AG04449 (cell line): ENCODE measurements around the gene CARD11.

Experiments used
- CTCF ChIA-PET: fragments of 350-600 bp; formaldehyde crosslinking; extraction: SDS; loops from one replicate; lab custom pipeline; 2021; ENCODE audit warnings: antibody characterized with exemption; lab: Yijun Ruan, JAX
- POLR2A ChIA-PET: fragments of 400-600, 350-600 bp; formaldehyde crosslinking; extraction: SDS; loops from one replicate; lab custom pipeline; 2020; ENCODE audit warnings: antibody characterized with exemption, inconsistent platforms; lab: Yijun Ruan, JAX
- DNase-seq: peaks from one replicate; pipeline ENCODE4 v3.0.0-alpha.2; 2010; ENCODE audit warnings: low read depth, low spot score
- H3K4me3 ChIP-seq: 2 replicates; pipeline ENCODE4 v1.5.1; 2011; ENCODE audit warnings: low read depth, mild to moderate bottlenecking, control low read depth, low read length
- TF ChIP-seq, protein P1 (sequence below): IDR thresholded peaks from one replicate; pipeline ENCODE4 v1.5.1; 2011; ENCODE audit warnings: mild to moderate bottlenecking, moderate library complexity, low read length, control low read depth, inconsistent platforms; ENCODE audit not compliant: insufficient read depth; ENCODE audit errors: missing control alignments

Gene CARD11

DNA sequence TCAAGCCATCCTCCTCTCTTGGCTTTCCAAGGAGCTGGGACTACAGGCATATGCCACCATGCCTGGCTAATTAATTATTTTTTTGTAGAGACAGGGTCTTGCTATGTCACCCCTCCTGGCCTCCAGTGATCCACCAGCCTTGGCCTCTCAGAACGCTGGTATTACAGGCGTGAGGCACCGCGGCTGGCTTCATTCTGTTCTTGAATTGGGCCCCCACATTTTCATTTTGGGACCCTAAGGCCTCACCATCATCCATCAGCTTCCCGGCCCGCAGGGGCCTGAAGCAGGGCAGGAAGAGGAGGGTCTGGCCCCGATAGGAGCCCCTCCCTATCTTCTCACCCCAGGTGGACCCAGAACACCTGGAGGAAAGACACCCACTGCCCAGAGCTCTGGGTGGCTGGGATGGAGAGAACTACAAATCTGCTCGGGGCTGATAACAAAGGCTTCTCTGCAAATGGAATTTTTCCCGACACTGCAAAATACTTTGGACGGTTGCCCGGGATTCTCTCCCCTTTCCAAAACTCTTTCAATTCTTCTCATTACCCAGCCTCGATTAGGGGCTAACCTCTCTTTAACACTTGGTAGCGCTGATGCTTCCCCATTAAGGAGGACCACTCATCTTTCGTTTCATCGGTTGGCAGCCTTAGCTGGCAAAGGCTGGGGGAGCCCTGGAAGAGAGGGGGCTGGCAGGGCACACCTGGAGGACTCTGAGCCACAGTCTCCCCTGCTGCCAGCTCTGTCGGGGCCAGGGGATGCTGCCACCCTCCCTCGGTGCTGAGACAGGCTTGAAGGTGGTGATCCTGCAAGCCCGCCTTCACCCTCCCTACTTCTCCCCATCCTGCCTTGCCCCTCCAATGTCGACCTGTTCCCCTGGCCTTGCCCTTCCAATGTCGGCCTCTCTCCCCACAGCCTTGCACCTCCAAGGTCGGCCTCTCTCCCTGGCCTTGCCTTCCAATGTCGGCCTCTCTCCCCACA is 118.5 kb downstream of the CARD11 start:
- no peak for DNase-seq
- ChIA-PET CTCF (interaction anchor here (0.9 to 1.6 kb wide), 2 partner anchors 37 to 60 kb away, joined by 3 to 4 read pairs; no protein-coding TSS in a partner anchor), POLR2A (no interaction called here)
- no peak overlapping the region for H3K4me3 ChIP-seq
- TF ChIP-seq, protein P1, sequence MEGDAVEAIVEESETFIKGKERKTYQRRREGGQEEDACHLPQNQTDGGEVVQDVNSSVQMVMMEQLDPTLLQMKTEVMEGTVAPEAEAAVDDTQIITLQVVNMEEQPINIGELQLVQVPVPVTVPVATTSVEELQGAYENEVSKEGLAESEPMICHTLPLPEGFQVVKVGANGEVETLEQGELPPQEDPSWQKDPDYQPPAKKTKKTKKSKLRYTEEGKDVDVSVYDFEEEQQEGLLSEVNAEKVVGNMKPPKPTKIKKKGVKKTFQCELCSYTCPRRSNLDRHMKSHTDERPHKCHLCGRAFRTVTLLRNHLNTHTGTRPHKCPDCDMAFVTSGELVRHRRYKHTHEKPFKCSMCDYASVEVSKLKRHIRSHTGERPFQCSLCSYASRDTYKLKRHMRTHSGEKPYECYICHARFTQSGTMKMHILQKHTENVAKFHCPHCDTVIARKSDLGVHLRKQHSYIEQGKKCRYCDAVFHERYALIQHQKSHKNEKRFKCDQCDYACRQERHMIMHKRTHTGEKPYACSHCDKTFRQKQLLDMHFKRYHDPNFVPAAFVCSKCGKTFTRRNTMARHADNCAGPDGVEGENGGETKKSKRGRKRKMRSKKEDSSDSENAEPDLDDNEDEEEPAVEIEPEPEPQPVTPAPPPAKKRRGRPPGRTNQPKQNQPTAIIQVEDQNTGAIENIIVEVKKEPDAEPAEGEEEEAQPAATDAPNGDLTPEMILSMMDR: no peak

DNA sequence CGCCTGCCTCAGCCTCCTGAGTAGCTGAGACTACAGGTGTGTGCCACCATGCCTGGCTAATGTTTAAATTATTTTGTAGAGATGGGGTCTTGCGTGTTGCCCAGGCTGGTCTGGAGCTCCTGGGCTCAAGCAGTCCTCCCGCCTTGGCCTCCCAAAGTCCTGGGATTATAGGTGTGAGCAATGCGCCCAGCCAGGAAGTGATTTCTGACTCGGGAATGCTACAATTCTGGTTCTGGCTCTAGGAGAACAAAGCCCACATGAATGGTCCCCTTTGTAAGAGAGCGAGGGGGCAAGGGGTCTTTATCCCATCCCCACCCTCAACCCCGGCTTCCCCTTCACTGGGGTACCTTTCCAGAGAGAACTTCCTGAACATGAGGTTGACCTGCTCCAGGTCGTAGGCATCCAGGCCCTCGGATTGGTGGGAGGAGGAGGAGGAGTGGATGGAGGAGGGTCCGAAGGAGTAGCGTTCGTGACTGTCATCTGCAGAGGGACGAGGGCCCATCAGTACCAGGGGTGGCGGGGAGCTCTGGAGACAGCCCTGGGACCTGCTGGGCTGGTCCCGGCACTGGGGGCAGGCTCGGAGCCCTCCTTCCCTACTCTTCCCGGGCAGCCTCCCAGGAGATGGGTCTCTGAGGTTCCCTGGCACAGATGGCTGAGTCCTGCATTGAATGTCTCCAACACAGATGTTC is 119.6 kb downstream of the CARD11 start:
- POLR2A ChIA-PET: no interaction called here
- TF ChIP-seq, protein P1: no peak
- CTCF ChIA-PET: interaction anchor here (0.9 to 1.3 kb wide), 2 partner anchors 59 to 231 kb away, joined by 3 to 4 read pairs; no protein-coding TSS in a partner anchor
- H3K4me3 ChIP-seq: no peak overlapping the region
- DNase-seq: no peak

DNA sequence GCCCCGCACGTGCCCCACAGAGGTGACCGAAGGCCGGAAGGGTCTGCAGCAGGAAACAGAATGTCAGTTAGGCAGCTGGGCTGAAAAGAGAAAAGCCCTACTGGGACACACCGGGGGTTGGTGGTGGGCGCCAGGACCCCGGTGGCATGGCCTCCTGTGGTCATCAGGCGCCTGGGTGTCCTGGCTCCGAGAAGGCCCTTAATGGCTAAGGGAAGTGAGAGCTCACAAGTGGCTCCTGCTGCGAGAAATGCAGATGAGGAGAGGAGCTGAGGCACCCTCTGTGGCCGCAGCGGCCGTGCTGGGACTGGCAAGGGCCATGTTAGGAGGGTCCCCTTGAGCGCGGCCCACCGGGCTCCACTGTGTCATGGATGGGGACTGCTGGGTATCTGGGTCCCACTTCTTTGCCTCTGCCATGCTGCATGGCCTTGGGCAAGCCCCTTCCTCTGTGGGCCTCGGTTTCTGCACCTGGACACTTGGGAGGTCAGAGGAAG is 120.3 kb downstream of the CARD11 start:
- H3K4me3 ChIP-seq: no peak overlapping the region
- TF ChIP-seq, protein P1: no peak
- ChIA-PET POLR2A (no interaction called here), CTCF (interaction anchor here (1.3 kb wide), 1 partner anchor 231 kb away, joined by 4 read pairs; no protein-coding TSS in a partner anchor)
- no peak for DNase-seq

DNA sequence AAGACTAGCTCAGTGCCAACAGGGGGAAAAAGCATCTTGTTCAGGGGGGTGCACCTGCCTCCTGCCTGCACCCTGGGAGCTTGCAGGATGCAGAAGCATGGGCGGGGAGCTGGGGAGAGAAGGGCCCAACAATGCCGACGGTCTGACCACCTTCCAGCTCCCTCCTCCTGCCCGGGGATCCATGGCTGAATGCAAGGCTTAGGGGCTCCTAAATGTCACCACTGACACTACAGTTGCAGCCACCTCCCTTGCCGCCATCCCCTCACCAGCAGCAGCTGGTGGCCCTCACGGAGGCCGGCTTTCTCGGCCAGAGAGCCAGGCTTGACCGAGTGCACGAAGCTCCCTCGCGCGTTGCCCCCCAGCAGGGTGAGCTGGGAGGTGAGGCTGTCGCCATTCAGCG is 120.8 kb downstream of the CARD11 start:
- H3K4me3 ChIP-seq: no peak overlapping the region
- no peak for DNase-seq
- ChIA-PET POLR2A (no interaction called here), CTCF (no interaction called here)
- TF ChIP-seq, protein P1: no peak

DNA sequence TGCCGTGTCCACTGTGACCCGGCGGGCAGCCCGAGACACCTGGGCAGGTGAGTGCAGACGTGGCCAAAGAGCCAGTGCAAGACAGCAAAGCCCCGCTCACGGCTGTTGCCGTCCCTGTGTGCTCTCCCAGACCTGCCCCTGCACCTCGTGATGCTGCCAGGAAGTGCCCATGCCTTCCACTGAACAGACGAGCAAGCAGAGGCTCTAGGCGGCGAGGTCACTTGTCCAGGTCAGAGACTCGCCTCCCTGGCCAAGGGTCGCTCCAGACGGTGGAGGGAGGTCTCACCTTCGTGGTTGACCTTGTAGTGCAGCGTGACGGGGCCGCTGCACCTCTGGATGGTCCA is 121.3 kb downstream of the CARD11 start:
- CTCF ChIA-PET: no interaction called here
- POLR2A ChIA-PET: no interaction called here
- H3K4me3 ChIP-seq: no peak overlapping the region
- TF ChIP-seq, protein P1: no peak
- no peak for DNase-seq
